Subcutaneous adipose tissue (tissue), 4 donors: Measurements from ENCODE around the gene FOCAD. TPM values are rescaled to one million over a fixed set of nuclear protein-coding genes. Genes with fewer than 3 reads are reported as not detected.

Experiments
- total RNA-seq, 4 donors: library from RNA; depleted of rRNA; stranded (reverse); fragments of >200 nt; gene quantifications; one replicate each; pipeline ENCODE4 v1.1.0, GENCODE V29; 2016
- TF ChIP-seq, protein P1 (sequence below): fragments of 450-650 bp; IDR thresholded peaks from one replicate; pipeline ENCODE4 v1.5.1; 2016; ENCODE audit warnings: low read depth, mild to moderate bottlenecking, control low read depth, antibody characterized with exemption, moderate library complexity

Gene FOCAD
- total RNA-seq, 4 donors from 2014 or later = 24.6 to 31.7 (median 27.5) TPM

- TF ChIP-seq, protein P1, sequence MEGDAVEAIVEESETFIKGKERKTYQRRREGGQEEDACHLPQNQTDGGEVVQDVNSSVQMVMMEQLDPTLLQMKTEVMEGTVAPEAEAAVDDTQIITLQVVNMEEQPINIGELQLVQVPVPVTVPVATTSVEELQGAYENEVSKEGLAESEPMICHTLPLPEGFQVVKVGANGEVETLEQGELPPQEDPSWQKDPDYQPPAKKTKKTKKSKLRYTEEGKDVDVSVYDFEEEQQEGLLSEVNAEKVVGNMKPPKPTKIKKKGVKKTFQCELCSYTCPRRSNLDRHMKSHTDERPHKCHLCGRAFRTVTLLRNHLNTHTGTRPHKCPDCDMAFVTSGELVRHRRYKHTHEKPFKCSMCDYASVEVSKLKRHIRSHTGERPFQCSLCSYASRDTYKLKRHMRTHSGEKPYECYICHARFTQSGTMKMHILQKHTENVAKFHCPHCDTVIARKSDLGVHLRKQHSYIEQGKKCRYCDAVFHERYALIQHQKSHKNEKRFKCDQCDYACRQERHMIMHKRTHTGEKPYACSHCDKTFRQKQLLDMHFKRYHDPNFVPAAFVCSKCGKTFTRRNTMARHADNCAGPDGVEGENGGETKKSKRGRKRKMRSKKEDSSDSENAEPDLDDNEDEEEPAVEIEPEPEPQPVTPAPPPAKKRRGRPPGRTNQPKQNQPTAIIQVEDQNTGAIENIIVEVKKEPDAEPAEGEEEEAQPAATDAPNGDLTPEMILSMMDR = no peak
These were observed 69.7 kb downstream of the FOCAD start for GRCh38 chr9:20753761-20754160.

DNA sequence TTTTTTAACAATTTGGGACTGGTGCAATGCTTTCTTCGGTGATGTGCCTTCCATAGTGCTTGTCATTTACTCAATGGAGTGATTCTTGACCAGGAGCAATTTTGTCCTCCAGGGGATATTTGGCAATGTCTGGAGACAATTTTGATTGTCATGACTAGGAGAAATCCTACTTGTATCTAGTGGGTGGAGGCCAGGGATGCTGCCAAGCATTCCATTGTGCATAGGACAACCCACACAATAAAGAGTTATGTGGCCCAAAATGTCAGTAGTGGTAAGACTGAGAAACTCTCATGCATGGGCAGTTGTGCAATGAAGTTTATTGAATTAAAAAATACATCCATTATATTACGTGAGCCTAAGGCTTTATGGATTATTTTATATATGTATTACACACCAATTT, 70.5 kb downstream of the FOCAD start:
- TF ChIP-seq, protein P1 = no peak

GRCh38 chr9:20760246-20760891, 76.3 kb downstream of the FOCAD start:
- TF ChIP-seq, protein P1 = no peak

DNA sequence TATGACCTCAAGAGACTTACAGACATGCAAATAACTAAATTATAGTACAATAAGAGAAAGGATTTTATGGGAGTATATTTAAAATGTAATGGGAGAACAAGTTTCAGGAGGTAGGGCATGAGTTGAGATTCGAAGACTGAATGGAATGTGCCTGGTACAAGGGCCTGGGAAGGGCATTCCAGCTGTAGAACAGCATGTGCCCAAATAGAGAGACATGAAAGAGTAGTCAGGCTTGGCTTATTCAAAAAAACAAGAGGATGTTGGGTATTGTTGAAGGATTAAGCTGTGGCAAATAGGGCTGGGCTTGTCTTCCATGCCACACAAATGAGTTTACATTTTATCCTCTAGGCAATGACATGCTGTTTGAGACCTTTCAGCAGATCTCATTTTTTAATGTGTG, 86.9 kb downstream of the FOCAD start:
- TF ChIP-seq, protein P1 = no peak

DNA sequence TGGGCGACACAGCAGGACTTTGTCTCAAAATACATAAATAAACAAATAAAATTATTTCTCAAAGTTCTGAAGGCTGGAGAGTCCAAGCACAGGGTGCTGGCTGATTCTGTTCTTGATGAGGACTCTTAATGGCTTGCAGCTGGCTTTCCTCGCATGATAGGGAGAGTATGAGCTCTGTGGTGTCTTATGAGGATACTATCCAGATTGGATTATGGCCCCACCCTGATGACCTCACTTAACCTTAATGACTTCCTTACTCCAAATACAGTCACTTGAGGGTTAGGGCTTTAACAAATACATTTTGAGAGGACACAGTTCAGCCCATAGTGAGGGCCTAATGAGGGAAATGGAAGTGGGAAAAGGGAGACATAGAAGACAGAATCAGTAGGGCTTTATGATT, 87.7 kb downstream of the FOCAD start:
- TF ChIP-seq, protein P1 = no peak

- TF ChIP-seq, protein P1 = no peak
These were observed 91.6 kb downstream of the FOCAD start for GRCh38 chr9:20775683-20776082.

- TF ChIP-seq, protein P1 = no peak
These were observed 97.0 kb downstream of the FOCAD start for GRCh38 chr9:20781092-20781491.
